Breast epithelium (tissue), 4 donors: ENCODE measurements around the gene RNF123. TPM values are rescaled to one million over a fixed set of nuclear protein-coding genes. Genes with fewer than 3 reads are reported as not detected.
"Not testable (repeated sequence)": the region's sequence is repeated elsewhere in the genome, so short reads cannot be mapped to it uniquely, and the experiment has no call there.

ENCODE experiments used
- DNase-seq, 2 donors: peaks; one replicate each; pipeline ENCODE4 v3.0.0-alpha.2; 2019; ENCODE audit warnings: low spot score in 2 of 2
- H3K27ac ChIP-seq, 2 donors: fragments of 200-600 bp; sonication (generic) in 1 of 2; one replicate each; pipeline ENCODE4 v1.5.1; 2016 to 2019; ENCODE audit warnings: mild to moderate bottlenecking in 1 of 2
- H3K27me3 ChIP-seq, 2 donors: fragments of 200-600 bp; sonication (generic) in 1 of 2; one replicate each; pipeline versions ENCODE4 v1.5.1 to v1.6.0; 2017 to 2019; ENCODE audit warnings: control low read depth in 1 of 2, mild to moderate bottlenecking in 1 of 2
- H3K36me3 ChIP-seq: fragments of 200-600 bp; one replicate; pipeline ENCODE4 v1.5.1; 2019
- H3K4me1 ChIP-seq, 2 donors: fragments of 200-600 bp; sonication (generic); one replicate each; pipeline ENCODE4 v1.5.1; 2016 to 2019; ENCODE audit warnings: control low read depth in 1 of 2
- H3K4me3 ChIP-seq, 3 donors: fragments of 200-600 bp; sonication (generic); 1 replicate in 2 of 3; 2 replicates in 1 of 3; pipeline ENCODE4 v1.5.1; 2016 to 2019; ENCODE audit warnings: mild to moderate bottlenecking in 3 of 3, moderate library complexity in 2 of 3
- H3K9me3 ChIP-seq, 2 donors: fragments of 200-600 bp; sonication (generic) in 1 of 2; one replicate each; pipeline ENCODE4 v1.5.1; 2016 to 2019; ENCODE audit warnings: control low read depth in 1 of 2
- intact Hi-C: fragments of 100-400 bp; cut with DNase I; formaldehyde crosslinking; loops from one replicate; pipeline ENCODE4 v1.15.1; 2023; ENCODE audit warnings: low total_unique reads
- total RNA-seq, 3 donors: library from RNA; depleted of rRNA; stranded (reverse); fragments of >200 nt; gene quantifications; one replicate each; pipeline ENCODE4 v1.1.0, GENCODE V29; 2016

Gene RNF123
- total RNA-seq, 3 donors from 2014 or later: 22.1 to 29.8 (median 26.2) TPM

DNA sequence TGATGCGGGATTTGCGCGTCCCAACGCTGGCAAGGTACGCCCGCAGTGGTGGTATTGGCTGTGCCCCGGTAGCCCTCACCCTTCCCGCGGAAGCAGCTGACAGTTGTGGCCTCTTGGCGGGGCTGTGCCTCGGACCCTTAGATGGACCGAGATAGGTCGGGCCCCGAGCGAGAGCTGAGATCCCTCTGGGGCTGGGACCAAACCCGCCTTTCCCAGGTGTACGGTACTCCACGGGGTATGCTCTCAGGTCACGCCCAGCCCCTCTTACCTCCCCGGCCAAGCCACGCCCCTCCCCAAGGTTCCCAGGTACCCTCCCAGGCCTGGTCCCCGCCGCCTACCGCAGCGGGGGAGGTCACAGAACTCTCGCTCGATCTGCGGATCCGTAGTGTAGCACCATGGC is 3.0 kb upstream of the RNF123 start:
- H3K4me1 ChIP-seq, H3K9me3 ChIP-seq, intact Hi-C loops, H3K36me3 ChIP-seq, H3K27me3 ChIP-seq: not testable (repeated sequence)
- H3K4me3 ChIP-seq: peak overlapping the region; percentile 15 to 66 (median 54)
- H3K27ac ChIP-seq: peak overlapping the region; percentile 52 to 68
- DNase-seq: peak; percentile 55 to 76

GRCh38 chr3:49686769-49687423 is 2.5 kb upstream of the RNF123 start:
- peak; percentile 56 to 58 for DNase-seq
- H3K36me3 ChIP-seq, H3K4me1 ChIP-seq, H3K27me3 ChIP-seq, intact Hi-C loops, H3K9me3 ChIP-seq: not testable (repeated sequence)
- H3K27ac ChIP-seq: peak overlapping the region; percentile 52 to 68
- H3K4me3 ChIP-seq: peak overlapping the region; percentile 15 to 66 (median 54)

DNA sequence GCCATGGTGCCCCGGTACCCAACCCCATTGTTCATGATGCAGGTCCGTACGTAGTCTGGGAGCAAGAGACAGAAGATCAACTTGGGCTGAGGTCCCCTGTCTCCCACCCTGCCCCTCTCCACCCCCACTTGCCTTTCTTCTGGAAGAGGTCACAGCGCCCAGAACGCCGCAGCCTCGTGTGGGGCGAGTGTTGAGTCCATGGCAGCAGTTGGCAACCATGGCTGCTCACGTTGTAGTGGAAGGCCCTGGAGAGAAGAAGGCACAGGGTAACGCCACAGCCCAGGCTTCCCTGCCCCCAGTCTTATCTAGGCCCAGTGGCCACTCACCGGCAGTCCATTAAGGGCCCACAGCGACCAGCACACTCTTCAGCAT is 1.9 kb upstream of the RNF123 start:
- H3K4me1 ChIP-seq, H3K9me3 ChIP-seq, H3K27me3 ChIP-seq, H3K36me3 ChIP-seq, intact Hi-C loops, H3K4me3 ChIP-seq, H3K27ac ChIP-seq, DNase-seq: not testable (repeated sequence)

DNA sequence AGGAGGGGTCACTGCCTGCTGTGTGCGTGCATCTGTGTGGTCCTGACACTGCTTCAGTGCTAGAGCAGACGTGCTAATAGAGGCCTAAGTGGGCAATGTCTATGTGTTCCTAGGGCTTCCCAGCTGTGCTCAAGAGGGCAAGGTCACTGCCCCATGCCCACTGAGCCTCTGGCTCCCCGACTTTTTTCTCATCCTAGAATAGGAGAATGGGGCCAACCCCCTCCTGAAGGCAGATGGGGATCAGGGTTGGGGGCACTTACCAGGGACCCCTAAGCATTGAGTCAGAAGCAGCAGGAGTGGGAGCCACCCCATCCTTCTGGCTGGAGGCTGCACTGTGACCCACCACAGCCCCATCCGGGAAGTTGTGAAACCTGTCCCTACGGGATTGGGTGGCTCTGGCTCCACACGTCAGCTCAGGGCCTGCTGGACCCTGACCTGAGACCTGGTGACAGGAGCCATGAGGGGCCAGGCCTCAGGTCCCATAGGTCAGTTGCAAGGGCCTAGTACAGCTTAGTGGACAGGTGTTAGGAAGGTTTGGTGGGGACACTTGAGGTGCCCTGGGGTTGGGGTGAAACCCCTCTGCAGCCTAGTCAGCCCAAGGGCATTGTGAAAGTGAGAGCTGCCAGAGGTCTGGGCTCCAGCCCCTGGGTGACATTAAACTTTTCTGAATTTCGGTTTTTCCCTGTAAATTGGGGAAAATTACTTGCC is 865 bp upstream of the RNF123 start:
- H3K27me3 ChIP-seq, intact Hi-C loops, H3K4me1 ChIP-seq, DNase-seq, H3K9me3 ChIP-seq, H3K36me3 ChIP-seq: not testable (repeated sequence)
- H3K27ac ChIP-seq: peak overlapping the region; percentile 84 to 87
- peak overlapping the region; percentile 86 to 89 (median 88) for H3K4me3 ChIP-seq

DNA sequence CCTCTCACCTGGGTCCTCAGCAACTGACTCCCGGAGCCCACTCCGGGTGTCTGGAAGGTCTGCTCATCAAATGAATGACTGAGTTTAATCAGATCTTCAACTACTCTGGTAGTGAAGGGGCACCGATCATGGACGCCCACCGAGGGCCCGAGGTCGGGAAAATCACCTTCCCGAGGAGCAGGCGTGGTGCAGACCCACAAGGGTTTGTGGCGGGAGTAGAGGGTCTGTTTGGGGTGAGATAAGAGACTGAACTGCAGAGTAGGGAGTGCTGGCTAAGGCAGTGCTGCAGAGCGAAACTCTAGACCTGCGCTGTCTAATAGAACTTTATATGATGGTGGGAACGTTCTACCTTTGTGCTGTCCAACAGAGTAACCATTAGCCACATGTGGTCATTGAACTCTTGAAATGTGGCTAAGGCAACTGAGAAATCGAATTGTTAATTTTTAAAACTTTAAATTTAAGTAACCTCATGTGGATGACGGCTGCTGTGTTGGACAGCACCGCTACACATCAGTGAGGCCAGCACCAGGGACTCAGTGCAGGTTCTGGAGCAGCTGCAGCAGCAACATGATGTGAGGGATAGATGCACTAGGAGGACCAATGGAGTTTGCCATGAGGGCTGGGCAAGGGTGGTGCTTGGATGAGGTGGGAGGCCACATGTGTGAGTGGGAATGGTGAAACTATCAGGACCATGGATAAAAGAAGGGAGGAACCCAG is 709 bp downstream of the RNF123 start:
- H3K27ac ChIP-seq: peak overlapping the region; percentile 84 to 87

DNA sequence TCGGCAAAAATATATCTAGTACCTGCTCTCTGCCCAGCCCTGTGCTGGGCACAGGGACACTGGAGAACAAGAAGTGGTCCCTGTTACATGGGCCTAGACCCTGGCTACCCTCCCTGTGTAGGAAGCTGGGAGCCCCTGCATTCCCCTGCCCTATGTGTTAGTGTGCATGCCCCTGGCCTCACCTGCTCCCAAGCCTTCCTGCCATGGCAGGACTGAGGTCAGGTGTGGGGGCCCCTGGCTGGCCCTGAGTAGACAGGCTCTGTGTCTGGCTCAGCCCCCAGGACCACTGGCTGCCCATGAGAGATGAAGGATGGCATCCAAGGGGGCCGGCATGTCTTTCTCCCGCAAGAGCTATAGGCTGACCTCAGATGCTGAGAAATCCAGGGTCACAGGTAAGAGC is 1.5 kb downstream of the RNF123 start:
- intact Hi-C loops, H3K36me3 ChIP-seq, H3K4me1 ChIP-seq, DNase-seq, H3K27me3 ChIP-seq, H3K9me3 ChIP-seq, H3K27ac ChIP-seq: not testable (repeated sequence)
- H3K4me3 ChIP-seq: peak overlapping the region in 2 of 3 donors; percentile 86 to 88

More for the DNA sequence above, 709 bp downstream of the RNF123 start:
- H3K4me1 ChIP-seq, H3K27me3 ChIP-seq, intact Hi-C loops, DNase-seq, H3K36me3 ChIP-seq, H3K9me3 ChIP-seq: not testable (repeated sequence)
- peak overlapping the region; percentile 86 to 89 (median 88) for H3K4me3 ChIP-seq

GRCh38 chr3:49691481-49691880 is 2.1 kb downstream of the RNF123 start:
- H3K27me3 ChIP-seq, H3K36me3 ChIP-seq, intact Hi-C loops, H3K4me1 ChIP-seq, H3K9me3 ChIP-seq, DNase-seq, H3K4me3 ChIP-seq, H3K27ac ChIP-seq: not testable (repeated sequence)

- intact Hi-C loops, H3K9me3 ChIP-seq, H3K27ac ChIP-seq, H3K4me1 ChIP-seq, H3K27me3 ChIP-seq, H3K4me3 ChIP-seq, H3K36me3 ChIP-seq, DNase-seq: not testable (repeated sequence)
Measured at GRCh38 chr3:49694409-49695070, 5.2 kb downstream of the RNF123 start.

DNA sequence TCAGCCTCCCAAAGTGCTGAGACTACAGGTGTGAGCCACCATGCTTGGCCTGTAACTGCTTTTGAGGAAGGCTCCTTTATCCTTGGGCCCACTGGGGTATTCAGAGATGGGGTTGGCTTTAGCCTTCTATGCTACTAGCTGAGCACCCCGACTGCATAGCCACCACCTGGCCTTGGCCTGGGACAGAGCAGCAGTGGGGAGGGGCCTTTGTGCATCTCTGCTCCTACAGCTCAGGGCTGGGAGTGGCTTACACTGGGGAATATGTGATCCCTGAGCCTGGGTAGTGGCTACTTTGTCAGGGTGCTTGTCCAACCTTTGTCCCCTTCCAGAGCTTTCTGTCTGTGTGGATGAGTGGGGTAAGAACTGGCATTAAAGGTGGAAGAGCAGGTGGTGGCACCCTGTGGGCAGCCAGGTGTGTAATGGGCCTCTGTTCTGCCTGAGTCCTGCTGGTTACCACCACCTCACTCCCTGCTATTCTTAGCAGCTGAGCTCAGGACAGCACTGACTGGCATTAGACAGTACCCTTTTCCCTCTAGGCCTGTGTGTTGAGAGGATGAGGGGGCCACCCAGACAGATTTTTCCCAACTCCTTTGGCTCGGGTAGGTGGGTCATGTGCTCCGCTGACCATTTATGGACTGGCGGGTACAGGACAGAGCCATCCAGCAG is 6.1 kb downstream of the RNF123 start:
- H3K4me1 ChIP-seq, H3K9me3 ChIP-seq, H3K36me3 ChIP-seq, H3K4me3 ChIP-seq, H3K27me3 ChIP-seq, intact Hi-C loops, DNase-seq, H3K27ac ChIP-seq: not testable (repeated sequence)
